IMR-90 (cell line): ENCODE data around the gene MEIOB. TPM values are rescaled to one million over a fixed set of nuclear protein-coding genes. Genes with fewer than 3 reads are reported as not detected.

ENCODE experiments used
- ATAC-seq: fragments of 200-7000 bp; cut with Tn5 transposase; 2 replicates; pipeline ENCODE4 v1.9.1; 2020; ENCODE audit warnings: low read depth, mild to moderate bottlenecking, moderate library complexity
- BruUV-seq: library from RNA; stranded (reverse); fragments of 400-500 nt; replicated peaks from 2 replicates; lab custom pipeline; 2021; lab: Mats Ljungman, UMichigan
- CTCF ChIA-PET: fragments of 300-600 bp; formaldehyde crosslinking; extraction: SDS; loops from one replicate; lab custom pipeline; 2021; ENCODE audit warnings: antibody characterized with exemption; lab: Yijun Ruan, JAX
- POLR2A ChIA-PET: fragments of 300-600 bp; sonication (Branson Sonifier 250); formaldehyde crosslinking; loops from one replicate; lab custom pipeline; 2022; ENCODE audit warnings: antibody characterized with exemption; ENCODE audit not compliant: unreplicated experiment; lab: Charles Lee
- DNase-seq: peaks from one replicate; pipeline ENCODE4 v3.0.0; 2013
- H2AFZ ChIP-seq: replicated peaks from 2 replicates; pipeline ENCODE3; 2013; ENCODE audit warnings: low read length, mild to moderate bottlenecking; ENCODE audit not compliant: poor library complexity
- H2AK5ac ChIP-seq: 2 replicates; pipeline ENCODE4 v1.6.1; 2013; ENCODE audit warnings: low read depth, low read length, inconsistent platforms
- H2AK9ac ChIP-seq: replicated peaks from 2 replicates; pipeline ENCODE3; 2013; ENCODE audit warnings: mild to moderate bottlenecking, low read depth, low read length, moderate library complexity; ENCODE audit not compliant: poor library complexity
- H2BK120ac ChIP-seq: 2 replicates; pipeline ENCODE4 v1.6.1; 2013; ENCODE audit warnings: low read depth, low read length, inconsistent platforms
- H2BK15ac ChIP-seq: 3 replicates; pipeline ENCODE4 v1.6.1; 2013; ENCODE audit warnings: low read depth, low read length, inconsistent platforms
- H2BK20ac ChIP-seq: 2 replicates; pipeline ENCODE4 v1.6.1; 2013; ENCODE audit warnings: low read depth, mild to moderate bottlenecking, inconsistent platforms, low read length, moderate library complexity
- H2BK5ac ChIP-seq: 2 replicates; pipeline ENCODE4 v1.6.1; 2013; ENCODE audit warnings: mild to moderate bottlenecking, low read depth, low read length, inconsistent platforms; ENCODE audit not compliant: poor library complexity, severe bottlenecking
- H3K14ac ChIP-seq: replicated peaks from 2 replicates; pipeline ENCODE4 v1.6.1; 2013; ENCODE audit warnings: low read depth, low read length, inconsistent platforms
- H3K18ac ChIP-seq: 2 replicates; pipeline ENCODE4 v1.6.1; 2013; ENCODE audit warnings: low read depth, low read length, control low read depth
- H3K23ac ChIP-seq: 2 replicates; pipeline ENCODE4 v1.6.1; 2013; ENCODE audit warnings: low read depth, low read length, inconsistent platforms
- H3K27ac ChIP-seq: 2 replicates; pipeline ENCODE4 v1.5.1; 2013; ENCODE audit warnings: mild to moderate bottlenecking, control low read depth, low read length; ENCODE audit not compliant: insufficient read depth
- H3K27me3 ChIP-seq: 2 replicates; pipeline ENCODE4 v1.6.1; 2013; ENCODE audit warnings: low read length; ENCODE audit not compliant: control insufficient read depth, insufficient read depth
- H3K36me3 ChIP-seq: 2 replicates; pipeline ENCODE4 v1.6.1; 2013; ENCODE audit warnings: low read length, mixed read lengths; ENCODE audit not compliant: control insufficient read depth, insufficient read depth
- H3K4ac ChIP-seq: 2 replicates; pipeline ENCODE4 v1.6.1; 2013; ENCODE audit warnings: low read depth, low read length, inconsistent platforms
- H3K4me1 ChIP-seq: 2 replicates; pipeline ENCODE4 v1.6.1; 2013; ENCODE audit warnings: low read length, mixed read lengths; ENCODE audit not compliant: control insufficient read depth, insufficient read depth
- H3K4me2 ChIP-seq: 2 replicates; pipeline ENCODE4 v1.6.1; 2013; ENCODE audit warnings: low read depth, mild to moderate bottlenecking, control low read depth, low read length, moderate library complexity
- H3K4me3 ChIP-seq: 2 replicates; pipeline ENCODE4 v1.5.1; 2013; ENCODE audit warnings: low read depth, mild to moderate bottlenecking, control low read depth, low read length, moderate library complexity; ENCODE audit not compliant: insufficient read depth
- H3K56ac ChIP-seq: 2 replicates; pipeline ENCODE4 v1.6.1; 2013; ENCODE audit warnings: low read length, inconsistent platforms; ENCODE audit not compliant: insufficient read depth; ENCODE audit errors: extremely low read depth
- H3K79me1 ChIP-seq, 2 experiments: 2 replicates each; pipeline ENCODE4 v1.6.1; 2013; ENCODE audit warnings: low read length in 2 of 2, inconsistent platforms in 1 of 2, low read depth in 1 of 2
- H3K9ac ChIP-seq: 2 replicates; pipeline ENCODE4 v1.6.1; 2013; ENCODE audit warnings: low read depth, low read length, control low read depth
- H3K9me1 ChIP-seq: 2 replicates; pipeline ENCODE4 v1.6.1; 2013; ENCODE audit warnings: low read length, inconsistent platforms; ENCODE audit not compliant: insufficient read depth
- H3K9me3 ChIP-seq: 2 replicates; pipeline ENCODE4 v1.6.1; 2013; ENCODE audit warnings: low read length; ENCODE audit not compliant: control insufficient read depth, insufficient read depth
- H4K20me1 ChIP-seq: 2 replicates; pipeline ENCODE4 v1.6.1; 2013; ENCODE audit warnings: low read length, inconsistent platforms; ENCODE audit not compliant: insufficient read depth
- H4K5ac ChIP-seq: 2 replicates; pipeline ENCODE4 v1.6.1; 2013; ENCODE audit warnings: mild to moderate bottlenecking, low read depth, low read length, control low read depth
- H4K8ac ChIP-seq, 2 experiments: 2 replicates each; pipeline ENCODE4 v1.6.1; 2013; ENCODE audit warnings: low read depth in 2 of 2, low read length in 2 of 2, control low read depth in 1 of 2, inconsistent platforms in 1 of 2
- H4K91ac ChIP-seq: 2 replicates; pipeline ENCODE4 v1.6.1; 2013; ENCODE audit warnings: low read depth, low read length, inconsistent platforms; ENCODE audit not compliant: insufficient read depth
- BHLHE40 ChIP-seq: fragments of 150-350 bp; IDR thresholded peaks from 2 replicates; pipeline ENCODE4 v1.6.1; 2016; ENCODE audit warnings: mild to moderate bottlenecking, low read depth, low read length
- CEBPB ChIP-seq: IDR thresholded peaks from 2 replicates; pipeline ENCODE4 v1.6.1; 2012; ENCODE audit warnings: low read depth, low read length, improper control_type of control experiment
- CHD1 ChIP-seq: IDR thresholded peaks from 2 replicates; pipeline ENCODE4 v1.6.1; 2012; ENCODE audit warnings: low read depth, low read length, improper control_type of control experiment
- FOS ChIP-seq: fragments of 150-350 bp; IDR thresholded peaks from 2 replicates; pipeline ENCODE4 v1.6.1; 2016; ENCODE audit warnings: low read depth, low read length
- MAFK ChIP-seq: IDR thresholded peaks from 2 replicates; pipeline ENCODE4 v1.6.1; 2012; ENCODE audit warnings: low read depth, low read length, improper control_type of control experiment
- MAZ ChIP-seq: IDR thresholded peaks from 2 replicates; pipeline ENCODE4 v1.6.1; 2012; ENCODE audit warnings: low read depth, mild to moderate bottlenecking, low read length, improper control_type of control experiment, moderate library complexity, borderline replicate concordance
- MXI1 ChIP-seq: IDR thresholded peaks from 2 replicates; pipeline ENCODE4 v1.6.1; 2012; ENCODE audit warnings: low read depth, mild to moderate bottlenecking, low read length, moderate library complexity, borderline replicate concordance
- NFE2L2 ChIP-seq: fragments of 150-350 bp; IDR thresholded peaks from 2 replicates; pipeline ENCODE4 v1.6.1; 2016; ENCODE audit warnings: low read depth, mild to moderate bottlenecking, low read length
- POLR2A ChIP-seq: IDR thresholded peaks from 2 replicates; pipeline ENCODE4 v1.6.1; 2012; ENCODE audit warnings: mild to moderate bottlenecking, low read depth, low read length
- RAD21 ChIP-seq: IDR thresholded peaks from 2 replicates; pipeline ENCODE4 v1.6.1; 2012; ENCODE audit warnings: low read length, improper control_type of control experiment
- RCOR1 ChIP-seq: IDR thresholded peaks from 2 replicates; pipeline ENCODE4 v1.6.1; 2012; ENCODE audit warnings: mild to moderate bottlenecking, low read length, improper control_type of control experiment; ENCODE audit not compliant: insufficient replicate concordance
- RFX5 ChIP-seq: IDR thresholded peaks from 2 replicates; pipeline ENCODE4 v1.8.0; 2012; ENCODE audit warnings: low read depth, mild to moderate bottlenecking, low read length, moderate library complexity
- SMC3 ChIP-seq: fragments of 150-350 bp; IDR thresholded peaks from 2 replicates; pipeline ENCODE4 v1.6.1; 2016; ENCODE audit warnings: low read depth, mild to moderate bottlenecking, antibody characterized with exemption, low read length, moderate library complexity
- WGBS, 2 experiments: methylation state at CpG; one replicate each; pipeline versions ENCODE4 v1.1.5 to v1.1.7; 2013; ENCODE audit warnings: missing lambda C conversion rate in 2 of 2; ENCODE audit not compliant: insufficient read length in 1 of 2; ENCODE audit errors: extremely low coverage in 2 of 2; 5-methylcytosine and 5-hydroxymethylcytosine counted together
- dilution Hi-C: fragments of 300-500 bp; cut with HindIII; formaldehyde crosslinking; loops from one replicate; pipeline ENCODE4 v1.14.3; 2018; ENCODE audit warnings: low sequenced_read_pairs; ENCODE audit not compliant: unreplicated experiment
- in situ Hi-C: fragments of 300-500 bp; cut with MboI; formaldehyde crosslinking; loops from 3 replicates; pipeline ENCODE4 v1.14.3; 2019; ENCODE audit warnings: low sequenced_read_pairs, inconsistent platforms, mixed read lengths
- intact Hi-C: fragments of 100-400 bp; cut with micrococcal nuclease; formaldehyde crosslinking; loops from 2 replicates; pipeline ENCODE4 v1.10.0; 2022
- polyA plus RNA-seq, 3 experiments: library from polyadenylated mRNA; depleted of rRNA; stranded (reverse); fragments of >200 nt; gene quantifications; 2 replicates each; pipeline ENCODE4 v1.2.3, GENCODE V29; 2012; ENCODE audit warnings: low replicate concordance in 1 of 3
- total RNA-seq: library from RNA; depleted of rRNA; stranded (reverse); fragments of >200 nt; gene quantifications from 2 replicates; pipeline ENCODE4 v1.2.3, GENCODE V29; 2012
- TF ChIP-seq, protein P1 (sequence below): fragments of 150-350 bp; IDR thresholded peaks from 2 replicates; pipeline ENCODE4 v1.6.1; 2016; ENCODE audit warnings: low read depth, mild to moderate bottlenecking, low read length, moderate library complexity, borderline replicate concordance
- TF ChIP-seq, protein P2 (sequence below): fragments of 150-350 bp; IDR thresholded peaks from 2 replicates; pipeline ENCODE4 v1.6.1; 2017; ENCODE audit warnings: mild to moderate bottlenecking, antibody characterized with exemption, low read length, low read depth
- TF ChIP-seq, protein P3 (sequence below): conservative IDR thresholded peaks from 2 replicates; pipeline ENCODE4 v1.5.1; 2012; ENCODE audit warnings: mild to moderate bottlenecking, low read depth, low read length, improper control_type of control experiment

The MEIOB gene
- total and polyA plus RNA-seq, 2 of the 4 experiments (the other 2 are of a cell fraction), result 0.14 TPM; not detected in 1

DNA sequence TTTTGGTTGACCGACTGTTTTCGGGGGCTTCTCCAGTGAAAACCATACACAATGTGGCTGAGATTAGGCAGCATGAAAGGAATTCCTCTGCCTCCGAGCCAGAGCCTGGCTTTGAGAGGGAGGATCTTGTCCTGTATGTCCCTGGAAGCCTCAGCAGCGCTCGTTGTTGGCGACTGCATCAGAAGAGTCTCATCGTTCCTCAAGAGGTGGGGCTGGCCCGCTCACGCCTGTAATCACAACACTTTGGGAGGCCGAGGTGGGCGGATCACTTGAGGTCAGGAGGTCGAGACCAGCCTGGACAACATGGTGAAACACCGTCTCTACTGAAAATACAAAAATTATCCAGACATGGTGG lies 31.2 kb upstream of the MEIOB start:
- no peak for ATAC-seq
- Histone ChIP-seq H3K9me1 (no peaks in the 10 kb centered on the region), H4K8ac (no peak overlapping the region), H4K5ac (no peak overlapping the region), H2BK120ac (no peak overlapping the region), H4K20me1 (no peaks in the 10 kb centered on the region), H3K4me3 (no peak overlapping the region), H3K56ac (no peak overlapping the region), H3K27ac (no peak overlapping the region), H3K23ac (no peak overlapping the region), H3K9me3 (no peaks in the 10 kb centered on the region), H2AK5ac (no peak overlapping the region), H3K18ac (no peak overlapping the region), H2AK9ac (no peak overlapping the region), H3K27me3 (peaks cover 60% of the 10 kb centered on the region), H3K4ac (no peak overlapping the region), H3K9ac (no peak overlapping the region), H2BK5ac (no peak overlapping the region), H4K91ac (no peak overlapping the region), H2BK20ac (no peak overlapping the region), H3K4me2 (no peak overlapping the region), H3K14ac (no peak overlapping the region), H3K79me1 (no peaks in the 10 kb centered on the region), H3K4me1 (no peaks in the 10 kb centered on the region), H3K36me3 (no peaks in the 10 kb centered on the region), H2AFZ (no peak overlapping the region), H2BK15ac (no peak overlapping the region)
- 60% methylated on average over 4 of the region's 13 CpGs; no CpG with 5 or more reads in 1 of the 2 experiments for WGBS, 2 experiments
- dilution Hi-C loops, result no loop called here
- in situ Hi-C loops, result no loop called here
- ChIA-PET CTCF (no interaction called here), POLR2A (no interaction called here)
- no TSS peak for BruUV-seq
- DNase-seq, result no peak
- intact Hi-C loops, result no loop called here
- no peak for TF ChIP-seq RCOR1
- no peak for TF ChIP-seq FOS
- TF ChIP-seq MXI1, result no peak
- TF ChIP-seq, protein P1, sequence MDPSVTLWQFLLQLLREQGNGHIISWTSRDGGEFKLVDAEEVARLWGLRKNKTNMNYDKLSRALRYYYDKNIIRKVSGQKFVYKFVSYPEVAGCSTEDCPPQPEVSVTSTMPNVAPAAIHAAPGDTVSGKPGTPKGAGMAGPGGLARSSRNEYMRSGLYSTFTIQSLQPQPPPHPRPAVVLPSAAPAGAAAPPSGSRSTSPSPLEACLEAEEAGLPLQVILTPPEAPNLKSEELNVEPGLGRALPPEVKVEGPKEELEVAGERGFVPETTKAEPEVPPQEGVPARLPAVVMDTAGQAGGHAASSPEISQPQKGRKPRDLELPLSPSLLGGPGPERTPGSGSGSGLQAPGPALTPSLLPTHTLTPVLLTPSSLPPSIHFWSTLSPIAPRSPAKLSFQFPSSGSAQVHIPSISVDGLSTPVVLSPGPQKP, result no peak
- TF ChIP-seq, protein P2, sequence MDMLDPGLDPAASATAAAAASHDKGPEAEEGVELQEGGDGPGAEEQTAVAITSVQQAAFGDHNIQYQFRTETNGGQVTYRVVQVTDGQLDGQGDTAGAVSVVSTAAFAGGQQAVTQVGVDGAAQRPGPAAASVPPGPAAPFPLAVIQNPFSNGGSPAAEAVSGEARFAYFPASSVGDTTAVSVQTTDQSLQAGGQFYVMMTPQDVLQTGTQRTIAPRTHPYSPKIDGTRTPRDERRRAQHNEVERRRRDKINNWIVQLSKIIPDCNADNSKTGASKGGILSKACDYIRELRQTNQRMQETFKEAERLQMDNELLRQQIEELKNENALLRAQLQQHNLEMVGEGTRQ, result no peak
- TF ChIP-seq, protein P3, sequence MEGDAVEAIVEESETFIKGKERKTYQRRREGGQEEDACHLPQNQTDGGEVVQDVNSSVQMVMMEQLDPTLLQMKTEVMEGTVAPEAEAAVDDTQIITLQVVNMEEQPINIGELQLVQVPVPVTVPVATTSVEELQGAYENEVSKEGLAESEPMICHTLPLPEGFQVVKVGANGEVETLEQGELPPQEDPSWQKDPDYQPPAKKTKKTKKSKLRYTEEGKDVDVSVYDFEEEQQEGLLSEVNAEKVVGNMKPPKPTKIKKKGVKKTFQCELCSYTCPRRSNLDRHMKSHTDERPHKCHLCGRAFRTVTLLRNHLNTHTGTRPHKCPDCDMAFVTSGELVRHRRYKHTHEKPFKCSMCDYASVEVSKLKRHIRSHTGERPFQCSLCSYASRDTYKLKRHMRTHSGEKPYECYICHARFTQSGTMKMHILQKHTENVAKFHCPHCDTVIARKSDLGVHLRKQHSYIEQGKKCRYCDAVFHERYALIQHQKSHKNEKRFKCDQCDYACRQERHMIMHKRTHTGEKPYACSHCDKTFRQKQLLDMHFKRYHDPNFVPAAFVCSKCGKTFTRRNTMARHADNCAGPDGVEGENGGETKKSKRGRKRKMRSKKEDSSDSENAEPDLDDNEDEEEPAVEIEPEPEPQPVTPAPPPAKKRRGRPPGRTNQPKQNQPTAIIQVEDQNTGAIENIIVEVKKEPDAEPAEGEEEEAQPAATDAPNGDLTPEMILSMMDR, result no peak
- no peak for TF ChIP-seq SMC3
- no peak for TF ChIP-seq BHLHE40
- TF ChIP-seq CHD1, result no peak
- no peak for TF ChIP-seq POLR2A
- TF ChIP-seq NFE2L2, result no peak
- no peak for TF ChIP-seq MAZ
- no peak for TF ChIP-seq CEBPB
- TF ChIP-seq RFX5, result no peak
- no peak for TF ChIP-seq MAFK
- no peak for TF ChIP-seq RAD21
